Measurements from ENCODE around the gene KMT2B.

- TF ChIP-seq POLR2A (IDR thresholded peaks at IDR 0.05; ENCODE audit: low read length) (no peak), GATA1 (IDR thresholded peaks at IDR 0.05; ENCODE audit: low read depth, low read length) (no peak)
Observed at GRCh38 chr19:35741203-35741515, 23.4 kb downstream of the KMT2B start.
